GM18951 (cell line): ENCODE measurements around the gene CHD5.
"Not testable (repeated sequence)": the region's sequence is repeated elsewhere in the genome, so short reads cannot be mapped to it uniquely, and the experiment has no call there.

Experiments used
- POLR2A ChIP-seq: IDR thresholded peaks from 4 replicates; pipeline ENCODE4 v1.6.1; 2011; ENCODE audit warnings: mild to moderate bottlenecking; ENCODE audit not compliant: insufficient read length, insufficient read depth; ENCODE audit errors: extremely low read depth
- in situ Hi-C: fragments of 300-500 bp; cut with MboI; formaldehyde crosslinking; loops from one replicate; pipeline ENCODE4 v1.12.0; 2022; ENCODE audit warnings: low sequenced_read_pairs, mixed read lengths, inconsistent platforms; ENCODE audit not compliant: unreplicated experiment

CHD5 gene

GRCh38 chr1:6086762-6087376, 93.3 kb downstream of the CHD5 start:
- no peak for TF ChIP-seq POLR2A
- in situ Hi-C loops = no loop called here

GRCh38 chr1:6086358-6086757, 93.8 kb downstream of the CHD5 start:
- in situ Hi-C loops = no loop called here
- TF ChIP-seq POLR2A = no peak

- in situ Hi-C loops = no loop called here
- no peak for TF ChIP-seq POLR2A
These were observed 94.5 kb downstream of the CHD5 start for GRCh38 chr1:6085666-6086065.

- TF ChIP-seq POLR2A = no peak
- in situ Hi-C loops = no loop called here
These were observed 95.2 kb downstream of the CHD5 start for GRCh38 chr1:6084781-6085495.

- TF ChIP-seq POLR2A = no peak
These were observed 96.2 kb downstream of the CHD5 start for GRCh38 chr1:6083801-6084446.

GRCh38 chr1:6083385-6083784, 96.7 kb downstream of the CHD5 start:
- no peak for TF ChIP-seq POLR2A
- in situ Hi-C loops = no loop called here

More at GRCh38 chr1:6083801-6084446, 96.2 kb downstream of the CHD5 start:
- in situ Hi-C loops = no loop called here

- in situ Hi-C loops = no loop called here
- no peak for TF ChIP-seq POLR2A
These were observed 97.6 kb downstream of the CHD5 start for GRCh38 chr1:6082430-6082971.

GRCh38 chr1:6081901-6082300, 98.2 kb downstream of the CHD5 start:
- TF ChIP-seq POLR2A = no peak
- in situ Hi-C loops = no loop called here

GRCh38 chr1:6080469-6080868, 99.7 kb downstream of the CHD5 start:
- in situ Hi-C loops = no loop called here
- TF ChIP-seq POLR2A = no peak

- in situ Hi-C loops = no loop called here
- TF ChIP-seq POLR2A = no peak
These were observed 102.2 kb downstream of the CHD5 start for GRCh38 chr1:6077919-6078318.

- no peak for TF ChIP-seq POLR2A
- in situ Hi-C loops = no loop called here
These were observed 102.6 kb downstream of the CHD5 start for GRCh38 chr1:6077506-6077905.

GRCh38 chr1:6077061-6077460, 103.1 kb downstream of the CHD5 start:
- in situ Hi-C loops = not testable (repeated sequence)

GRCh38 chr1:6075748-6076147, 104.4 kb downstream of the CHD5 start:
- in situ Hi-C loops = no loop called here
- TF ChIP-seq POLR2A = no peak
